ENCODE data around the gene APBB1IP. TPM values are rescaled to one million over a fixed set of nuclear protein-coding genes. Genes with fewer than 3 reads are reported as not detected.

APBB1IP gene
- total RNA-seq, 3 donors from 2014 or later, result 3.5 to 30.1 (median 6.2) TPM

DNA sequence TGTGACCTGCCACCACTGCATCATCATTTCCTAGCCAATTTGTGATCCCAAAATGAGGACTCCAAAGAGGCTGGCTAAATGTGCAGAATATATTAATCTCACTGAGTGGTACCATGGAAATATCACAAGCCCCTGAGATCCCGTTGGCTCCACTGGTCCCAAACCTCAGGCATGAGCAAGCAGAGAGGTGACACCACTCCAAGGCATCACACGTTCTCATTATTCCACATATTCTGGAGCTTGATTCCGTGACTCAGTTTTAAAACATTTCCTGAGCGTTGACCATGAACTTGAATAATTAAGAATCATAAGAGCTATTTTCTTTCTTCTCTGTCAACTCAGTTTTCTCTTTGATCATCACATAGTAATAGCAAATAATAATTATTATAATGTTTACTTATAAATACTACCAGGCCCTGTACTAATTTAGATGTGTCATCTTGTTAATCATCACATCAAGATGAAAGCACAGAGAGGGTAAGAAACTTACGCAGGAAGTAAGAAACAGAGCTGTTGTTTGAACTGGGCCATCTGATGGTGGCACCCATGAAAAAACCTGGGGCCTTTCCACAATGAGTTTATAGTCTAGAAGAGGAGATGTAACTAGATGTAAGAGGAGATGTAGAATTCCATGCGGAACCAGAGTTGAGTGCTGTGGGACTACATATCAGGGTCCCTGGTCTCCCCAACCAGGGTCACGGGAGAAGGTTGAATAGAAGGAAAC, 3.5 kb downstream of the APBB1IP start:
- no peak overlapping the region for H3K4me3 ChIP-seq
- TF ChIP-seq, protein P1, sequence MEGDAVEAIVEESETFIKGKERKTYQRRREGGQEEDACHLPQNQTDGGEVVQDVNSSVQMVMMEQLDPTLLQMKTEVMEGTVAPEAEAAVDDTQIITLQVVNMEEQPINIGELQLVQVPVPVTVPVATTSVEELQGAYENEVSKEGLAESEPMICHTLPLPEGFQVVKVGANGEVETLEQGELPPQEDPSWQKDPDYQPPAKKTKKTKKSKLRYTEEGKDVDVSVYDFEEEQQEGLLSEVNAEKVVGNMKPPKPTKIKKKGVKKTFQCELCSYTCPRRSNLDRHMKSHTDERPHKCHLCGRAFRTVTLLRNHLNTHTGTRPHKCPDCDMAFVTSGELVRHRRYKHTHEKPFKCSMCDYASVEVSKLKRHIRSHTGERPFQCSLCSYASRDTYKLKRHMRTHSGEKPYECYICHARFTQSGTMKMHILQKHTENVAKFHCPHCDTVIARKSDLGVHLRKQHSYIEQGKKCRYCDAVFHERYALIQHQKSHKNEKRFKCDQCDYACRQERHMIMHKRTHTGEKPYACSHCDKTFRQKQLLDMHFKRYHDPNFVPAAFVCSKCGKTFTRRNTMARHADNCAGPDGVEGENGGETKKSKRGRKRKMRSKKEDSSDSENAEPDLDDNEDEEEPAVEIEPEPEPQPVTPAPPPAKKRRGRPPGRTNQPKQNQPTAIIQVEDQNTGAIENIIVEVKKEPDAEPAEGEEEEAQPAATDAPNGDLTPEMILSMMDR (IDR thresholded peaks at IDR 0.05), result no peak
- TF ChIP-seq POLR2AphosphoS5 (IDR thresholded peaks at IDR 0.05), result no peak
- no peak for TF ChIP-seq POLR2A (IDR thresholded peaks at IDR 0.05)
- no peak for DNase-seq (ENCODE audit: low spot score in 2 of 2)
- H3K4me1 ChIP-seq, result no peaks in the 10 kb centered on the region
- intact Hi-C loops (cut with DNase I; ENCODE audit: low total_unique reads), result no loop called here
- H3K27me3 ChIP-seq, result peaks cover 3 to 16% of the 10 kb centered on the region in 2 donors
- no peaks in the 10 kb centered on the region for H3K36me3 ChIP-seq
- no peak overlapping the region for H3K27ac ChIP-seq
- H3K9me3 ChIP-seq, result no peaks in the 10 kb centered on the region

DNA sequence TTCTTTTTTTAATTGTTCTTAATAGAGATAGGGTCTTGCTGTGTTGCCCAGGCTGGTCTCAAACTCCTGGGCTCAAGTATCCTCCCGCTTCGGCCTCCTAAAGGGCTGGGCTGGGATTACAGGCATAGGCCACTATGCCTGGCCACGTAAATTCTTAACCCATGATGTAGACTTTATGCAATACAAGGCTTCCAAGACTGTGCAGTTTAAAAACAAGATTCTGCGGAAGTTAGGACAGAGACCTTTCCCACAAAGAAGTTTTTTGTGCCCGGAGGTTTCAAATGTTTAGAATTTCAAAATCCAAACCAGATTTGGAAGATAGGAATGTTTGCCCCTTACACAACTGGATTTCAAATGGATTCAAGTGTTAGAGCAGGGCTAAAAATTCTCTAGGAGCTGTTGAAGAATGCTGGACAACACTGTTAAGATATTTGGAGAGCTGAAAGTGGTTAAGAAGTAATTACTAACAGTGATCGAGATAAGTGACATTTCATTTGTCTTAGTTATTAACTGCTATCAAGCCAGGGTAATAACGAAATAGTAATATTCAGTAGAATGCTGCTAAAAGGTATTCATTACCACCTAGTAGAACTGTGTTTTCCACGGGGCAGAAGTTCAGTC, 7.4 kb downstream of the APBB1IP start:
- TF ChIP-seq POLR2A (IDR thresholded peaks at IDR 0.05) (no peak), POLR2AphosphoS5 (IDR thresholded peaks at IDR 0.05) (no peak)
- TF ChIP-seq, protein P1 (IDR thresholded peaks at IDR 0.05), result no peak
- Histone ChIP-seq H3K27me3 (no peaks in the 10 kb centered on the region), H3K4me1 (no peaks in the 10 kb centered on the region), H3K4me3 (no peak overlapping the region), H3K9me3 (no peaks in the 10 kb centered on the region), H3K27ac (no peak overlapping the region), H3K36me3 (no peaks in the 10 kb centered on the region)
- DNase-seq (ENCODE audit: low spot score in 2 of 2), result no peak
- intact Hi-C loops (cut with DNase I; ENCODE audit: low total_unique reads), result no loop called here

DNA sequence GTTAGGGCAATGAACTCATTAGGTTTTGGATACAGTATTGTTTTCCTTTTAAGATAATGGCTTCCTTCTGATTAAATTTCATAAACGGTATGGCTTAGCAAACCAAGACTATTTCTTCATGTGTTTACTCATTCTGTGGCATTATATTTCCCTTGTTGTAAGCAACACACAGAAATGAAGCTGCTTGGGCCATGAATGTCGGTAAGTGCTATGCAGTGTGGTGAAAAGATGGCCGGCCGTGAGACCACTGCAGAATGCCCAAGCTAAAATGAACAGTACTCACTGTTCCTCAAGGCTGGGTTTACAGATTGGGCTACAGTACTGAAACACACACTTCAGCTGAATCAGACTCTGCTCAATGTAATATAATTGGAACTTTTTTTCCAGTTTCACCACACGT, 8.1 kb downstream of the APBB1IP start:
- H3K27me3 ChIP-seq, result no peaks in the 10 kb centered on the region
- H3K27ac ChIP-seq, result no peak overlapping the region
- no peak overlapping the region for H3K4me3 ChIP-seq
- TF ChIP-seq, protein P1 (IDR thresholded peaks at IDR 0.05), result no peak
- TF ChIP-seq POLR2A (IDR thresholded peaks at IDR 0.05) (no peak), POLR2AphosphoS5 (IDR thresholded peaks at IDR 0.05) (no peak)
- intact Hi-C loops (cut with DNase I; ENCODE audit: low total_unique reads), result no loop called here
- no peaks in the 10 kb centered on the region for H3K36me3 ChIP-seq
- no peaks in the 10 kb centered on the region for H3K4me1 ChIP-seq
- H3K9me3 ChIP-seq, result no peaks in the 10 kb centered on the region
- DNase-seq (ENCODE audit: low spot score in 2 of 2), result no peak

DNA sequence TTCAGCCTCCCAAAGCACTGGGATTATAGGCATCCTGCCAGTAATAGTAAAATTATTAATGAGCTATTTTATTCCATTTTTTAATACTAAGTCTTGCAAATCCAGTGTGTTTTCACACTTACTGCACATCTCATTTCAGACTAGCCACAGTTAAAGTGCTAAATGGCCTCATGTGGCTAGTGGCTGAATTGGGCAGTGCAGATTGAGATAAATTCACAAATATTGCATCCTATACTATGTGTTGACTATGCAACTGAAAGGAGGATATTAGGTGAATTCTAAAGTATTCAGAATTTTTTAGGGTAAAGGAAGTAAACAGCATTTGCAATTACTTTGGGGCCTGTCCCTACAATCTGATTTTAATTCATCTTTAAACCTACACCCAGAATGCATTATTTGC, 10.2 kb downstream of the APBB1IP start:
- no peaks in the 10 kb centered on the region for H3K4me1 ChIP-seq
- no peak overlapping the region for H3K27ac ChIP-seq
- H3K27me3 ChIP-seq, result no peaks in the 10 kb centered on the region
- no peak for DNase-seq (ENCODE audit: low spot score in 2 of 2)
- TF ChIP-seq, protein P1 (IDR thresholded peaks at IDR 0.05), result no peak
- TF ChIP-seq POLR2A (IDR thresholded peaks at IDR 0.05), result no peak
- no peak for TF ChIP-seq POLR2AphosphoS5 (IDR thresholded peaks at IDR 0.05)
- H3K4me3 ChIP-seq, result no peak overlapping the region
- H3K36me3 ChIP-seq, result no peaks in the 10 kb centered on the region
- H3K9me3 ChIP-seq, result no peaks in the 10 kb centered on the region
- intact Hi-C loops (cut with DNase I; ENCODE audit: low total_unique reads), result no loop called here

DNA sequence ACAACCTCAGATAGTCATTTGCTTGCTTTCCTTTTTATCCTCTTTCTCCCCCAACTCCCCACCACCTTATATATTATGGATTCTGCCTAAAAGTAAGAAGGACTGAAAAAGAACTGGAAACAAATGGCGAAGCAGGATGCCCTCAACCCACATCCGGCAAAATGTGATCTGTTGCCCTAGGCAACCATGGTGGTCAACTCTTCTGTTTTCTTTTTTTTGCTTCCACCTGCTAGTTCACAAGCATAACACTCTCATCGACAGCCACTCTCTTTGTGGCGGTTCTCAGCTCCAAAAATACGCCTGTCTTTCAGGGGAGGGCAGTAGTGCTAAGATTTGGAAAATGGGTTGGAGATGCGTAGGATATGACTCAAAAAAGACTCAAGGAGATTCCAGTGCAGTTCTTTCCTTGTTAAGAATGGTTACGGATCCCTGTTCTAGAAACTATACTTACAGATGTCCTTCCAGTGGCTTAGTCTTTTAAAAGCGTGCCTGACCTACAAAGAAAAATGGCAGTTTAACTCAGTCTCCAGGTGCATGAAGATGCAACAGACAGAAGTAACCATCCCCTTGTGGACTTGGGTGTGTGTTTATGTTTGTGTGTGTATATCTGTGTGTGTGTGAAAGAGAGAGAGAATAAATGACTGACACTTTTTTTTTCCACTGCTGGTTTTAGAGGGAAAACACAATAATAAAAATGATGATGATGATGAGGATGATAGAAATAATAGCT, 10.7 kb downstream of the APBB1IP start:
- no peak for TF ChIP-seq POLR2AphosphoS5 (IDR thresholded peaks at IDR 0.05)
- TF ChIP-seq, protein P1 (IDR thresholded peaks at IDR 0.05), result no peak
- TF ChIP-seq POLR2A (IDR thresholded peaks at IDR 0.05), result no peak
- no peak for DNase-seq (ENCODE audit: low spot score in 2 of 2)
- Histone ChIP-seq H3K4me3 (no peak overlapping the region), H3K36me3 (no peaks in the 10 kb centered on the region), H3K27ac (no peak overlapping the region), H3K9me3 (no peaks in the 10 kb centered on the region), H3K4me1 (no peaks in the 10 kb centered on the region), H3K27me3 (no peaks in the 10 kb centered on the region)
- intact Hi-C loops (cut with DNase I; ENCODE audit: low total_unique reads), result no loop called here
